ENCODE data around the gene TMSB15C. TPM values are rescaled to one million over a fixed set of nuclear protein-coding genes. Genes with fewer than 3 reads are reported as not detected.

Gene TMSB15C
- polyA plus RNA-seq, 1 of the 3 experiments (the other 2 are of a cell fraction), result 2.9 TPM

- peak overlapping the region; percentile 81; the same call in 1 of the 2 replicates for H3K9ac ChIP-seq
- H3K27ac ChIP-seq (ENCODE audit: low read depth in 2 of 2, low read length in 1 of 2), result peak overlapping the region; percentile 22 to 65; a peak in 3 of 4 replicates
- TF ChIP-seq NFIC (IDR thresholded peaks at IDR 0.05; ENCODE audit: borderline replicate concordance), result no peak
- TF ChIP-seq SMC3 (IDR thresholded peaks at IDR 0.05; ENCODE audit: low read depth, low read length), result peak; percentile 42
- no peak for TF ChIP-seq ELF1 (IDR thresholded peaks at IDR 0.05)
- TF ChIP-seq MAX (IDR thresholded peaks at IDR 0.05; ENCODE audit: low read depth), result peak; percentile 51; the same call in 1 of the 2 replicates
- peak; percentile 60 for TF ChIP-seq CTCF (IDR thresholded peaks at IDR 0.05)
- peak; percentile 42 for TF ChIP-seq RAD21 (IDR thresholded peaks at IDR 0.05; ENCODE audit: low read length)
- no peaks in the 10 kb centered on the region for H3K36me3 ChIP-seq (replicated peaks in 1 of 2; ENCODE audit: control insufficient read depth in 1 of 2, insufficient read depth in 2 of 2, low read length in 1 of 2)
- H3K27me3 ChIP-seq (ENCODE audit: insufficient read depth), result peaks cover 15% of the 10 kb centered on the region; the same call in 1 of the 2 replicates
- peak overlapping the region; percentile 90 for H3K4me2 ChIP-seq
- peaks cover 0 to 15% of the 10 kb centered on the region in 2 experiments; a peak in 1 of 4 replicates for H3K4me1 ChIP-seq (ENCODE audit: control insufficient read depth in 1 of 2, insufficient read depth in 2 of 2, low read depth in 1 of 2, low read length in 1 of 2)
- H3F3A ChIP-seq (replicated peaks; ENCODE audit: insufficient read depth), result no peaks in the 10 kb centered on the region
- no peaks in the 10 kb centered on the region for H4K20me1 ChIP-seq (ENCODE audit: insufficient read depth)
- POLR2A ChIA-PET, result no interaction called here
- DNase-seq, result peak; percentile 53
- H3K9me3 ChIP-seq, result no peaks in the 10 kb centered on the region
- CTCF ChIA-PET, result interaction anchor here (0.6 to 1.8 kb wide), 11 partner anchors 10 to 279 kb away, joined by 3 to 12 read pairs (median 4); no protein-coding TSS in a partner anchor
- H3K9me2 ChIP-seq, result no peaks in the 10 kb centered on the region
- WGBS (ENCODE audit: low lambda C conversion rate), result 5% methylated on average over 24 of the region's 24 CpGs
- H3K79me2 ChIP-seq (ENCODE audit: insufficient read depth), result no peaks in the 10 kb centered on the region
- H3K4me3 ChIP-seq (ENCODE audit: low read depth in 2 of 2, low read length in 1 of 2), result peak overlapping the region; percentile 49 to 85
- H2AFZ ChIP-seq (ENCODE audit: low read depth), result 0 out of 2 replicates have a peak overlapping the region, but pooled peaks have one; percentile 46
These were observed 37.4 kb upstream of the TMSB15C start for GRCh38 chrX:104113222-104113965.

- DNase-seq, result peak; percentile 88
- Histone ChIP-seq H3K36me3 (replicated peaks in 1 of 2; ENCODE audit: control insufficient read depth in 1 of 2, insufficient read depth in 2 of 2, low read length in 1 of 2) (no peaks in the 10 kb centered on the region), H4K20me1 (ENCODE audit: insufficient read depth) (no peaks in the 10 kb centered on the region), H3K9me2 (no peaks in the 10 kb centered on the region), H3K27ac (ENCODE audit: low read depth in 2 of 2, low read length in 1 of 2) (peak within 1 kb of the TSS; percentile 65 to 70), H3K4me3 (ENCODE audit: low read depth in 2 of 2, low read length in 1 of 2) (peak within 1 kb of the TSS; percentile 49 to 85), H3K9ac (peak within 1 kb of the TSS; percentile 81), H3K27me3 (ENCODE audit: insufficient read depth) (peaks cover 15% of the 10 kb centered on the region; the same call in 1 of the 2 replicates), H2AFZ (ENCODE audit: low read depth) (peak within 1 kb of the TSS; percentile 77), H3K9me3 (no peaks in the 10 kb centered on the region), H3K4me2 (peak within 1 kb of the TSS; percentile 90), H3K4me1 (ENCODE audit: control insufficient read depth in 1 of 2, insufficient read depth in 2 of 2, low read depth in 1 of 2, low read length in 1 of 2) (peaks cover 0 to 15% of the 10 kb centered on the region in 2 experiments; a peak in 1 of 4 replicates), H3F3A (replicated peaks; ENCODE audit: insufficient read depth) (no peaks in the 10 kb centered on the region), H3K79me2 (ENCODE audit: insufficient read depth) (no peaks in the 10 kb centered on the region)
- POLR2A ChIA-PET, result interaction anchor here (0.7 kb wide), 1 partner anchor 12 kb away, joined by 3 read pairs; no protein-coding TSS in a partner anchor
- WGBS (ENCODE audit: low lambda C conversion rate), result 13% methylated on average over 13 of the region's 67 CpGs
- CTCF ChIA-PET, result interaction anchor here (0.6 to 1.8 kb wide), 11 partner anchors 11 to 279 kb away, joined by 3 to 12 read pairs (median 4); no protein-coding TSS in a partner anchor
- TF ChIP-seq JUND (IDR thresholded peaks at IDR 0.05) (no peak), GABPA (IDR thresholded peaks at IDR 0.05; ENCODE audit: low read depth) (0 out of 2 replicates have a peak, but pooled peaks have one; percentile 11), USF1 (IDR thresholded peaks at IDR 0.05; ENCODE audit: borderline replicate concordance, low read depth) (no peak), TAF1 (IDR thresholded peaks at IDR 0.05; ENCODE audit: borderline replicate concordance, low read depth, low read length) (0 out of 2 replicates have a peak, but pooled peaks have one; percentile 44), USF2 (IDR thresholded peaks at IDR 0.05; ENCODE audit: borderline replicate concordance, low read depth, low read length) (no peak), ZBTB33 (IDR thresholded peaks at IDR 0.05; ENCODE audit: borderline replicate concordance, low read depth) (no peak), PBX3 (IDR thresholded peaks at IDR 0.05) (no peak), MXI1 (IDR thresholded peaks at IDR 0.05; ENCODE audit: low read depth, low read length) (peak; percentile 24; the same call in 1 of the 2 replicates), RFX5 (IDR thresholded peaks at IDR 0.05; ENCODE audit: low read length) (no peak), MAX (IDR thresholded peaks at IDR 0.05; ENCODE audit: low read depth) (peak; percentile 91), SIN3A (IDR thresholded peaks at IDR 0.05; ENCODE audit: borderline replicate concordance, low read depth, low read length) (no peak)
These were observed 36.4 kb upstream of the TMSB15C start, which contains the start of gene ZCCHC18 for GRCh38 chrX:104112326-104112951. ZCCHC18 (plus strand) TSS chrX:104112523; CDS start chrX:104114112, 1,589 bp downstream.

All from SK-N-SH (cell line).